ENCODE results near the gene GPR137. TPM values are rescaled to one million over a fixed set of nuclear protein-coding genes. Genes with fewer than 3 reads are reported as not detected.

GPR137 gene
- total RNA-seq, 1 donor from 2014 or later = 56.5 TPM

GRCh38 chr11:64318766-64319761, 33.4 kb downstream of the GPR137 start:
- Mint-ChIP-seq H3K4me3 (ENCODE audit: low read depth) (peak overlapping the region; percentile 92), H3K27me3 (no peaks in the 10 kb centered on the region), H3K36me3 (ENCODE audit: insufficient read depth) (peaks cover 10% of the 10 kb centered on the region), H3K9me3 (ENCODE audit: low read depth) (no peaks in the 10 kb centered on the region), H3K27ac (peak overlapping the region; percentile 85), H3K4me1 (ENCODE audit: low read depth) (peaks cover 11% of the 10 kb centered on the region)
- no peak for DNase-seq (ENCODE audit: low spot score, unreplicated experiment)
- TF ChIP-seq CTCF (IDR thresholded peaks at IDR 0.05; ENCODE audit: unreplicated experiment) = no peak

- H3K27me3 Mint-ChIP-seq = no peaks in the 10 kb centered on the region
- H3K36me3 Mint-ChIP-seq (ENCODE audit: insufficient read depth) = peaks cover 5% of the 10 kb centered on the region
Observed at GRCh38 chr11:64320556-64320955, 34.9 kb downstream of the GPR137 start.

GRCh38 chr11:64321026-64321425, 35.4 kb downstream of the GPR137 start:
- peak overlapping the region; percentile 71 for H3K27ac Mint-ChIP-seq
- no peak overlapping the region for H3K4me3 Mint-ChIP-seq (ENCODE audit: low read depth)
- peaks cover 5% of the 10 kb centered on the region for H3K36me3 Mint-ChIP-seq (ENCODE audit: insufficient read depth)
- no peak for DNase-seq (ENCODE audit: low spot score, unreplicated experiment)
- TF ChIP-seq CTCF (IDR thresholded peaks at IDR 0.05; ENCODE audit: unreplicated experiment) = no peak
- H3K27me3 Mint-ChIP-seq = no peaks in the 10 kb centered on the region
- H3K9me3 Mint-ChIP-seq (ENCODE audit: low read depth) = no peaks in the 10 kb centered on the region
- peaks cover 11% of the 10 kb centered on the region for H3K4me1 Mint-ChIP-seq (ENCODE audit: low read depth)

More at GRCh38 chr11:64320556-64320955, 34.9 kb downstream of the GPR137 start:
- H3K27ac Mint-ChIP-seq = peak overlapping the region; percentile 71
- no peaks in the 10 kb centered on the region for H3K9me3 Mint-ChIP-seq (ENCODE audit: low read depth)
- no peak overlapping the region for H3K4me3 Mint-ChIP-seq (ENCODE audit: low read depth)
- TF ChIP-seq CTCF (IDR thresholded peaks at IDR 0.05; ENCODE audit: unreplicated experiment) = no peak
- DNase-seq (ENCODE audit: low spot score, unreplicated experiment) = no peak
- peaks cover 11% of the 10 kb centered on the region for H3K4me1 Mint-ChIP-seq (ENCODE audit: low read depth)

GRCh38 chr11:64321533-64321932, 35.9 kb downstream of the GPR137 start:
- no peak for DNase-seq (ENCODE audit: low spot score, unreplicated experiment)
- Mint-ChIP-seq H3K36me3 (ENCODE audit: insufficient read depth) (peaks cover 5% of the 10 kb centered on the region), H3K9me3 (ENCODE audit: low read depth) (no peaks in the 10 kb centered on the region), H3K27ac (no peak overlapping the region), H3K4me3 (ENCODE audit: low read depth) (no peak overlapping the region), H3K27me3 (no peaks in the 10 kb centered on the region), H3K4me1 (ENCODE audit: low read depth) (peaks cover 9% of the 10 kb centered on the region)
- no peak for TF ChIP-seq CTCF (IDR thresholded peaks at IDR 0.05; ENCODE audit: unreplicated experiment)

- H3K27me3 Mint-ChIP-seq = peaks cover 2% of the 10 kb centered on the region
- DNase-seq (ENCODE audit: low spot score, unreplicated experiment) = no peak
- H3K27ac Mint-ChIP-seq = no peak overlapping the region
- no peak for TF ChIP-seq CTCF (IDR thresholded peaks at IDR 0.05; ENCODE audit: unreplicated experiment)
- peaks cover 5% of the 10 kb centered on the region for H3K4me1 Mint-ChIP-seq (ENCODE audit: low read depth)
- peaks cover 5% of the 10 kb centered on the region for H3K36me3 Mint-ChIP-seq (ENCODE audit: insufficient read depth)
- H3K4me3 Mint-ChIP-seq (ENCODE audit: low read depth) = no peak overlapping the region
- H3K9me3 Mint-ChIP-seq (ENCODE audit: low read depth) = no peaks in the 10 kb centered on the region
Observed at GRCh38 chr11:64322925-64323260, 37.2 kb downstream of the GPR137 start.

All from progenitor cell of endocrine pancreas (in vitro differentiated cells).